ENCODE measurements around the gene ATP2A2. TPM values are rescaled to one million over a fixed set of nuclear protein-coding genes. Genes with fewer than 3 reads are reported as not detected.

Gene ATP2A2
- polyA plus RNA-seq, 1 experiment: 267 TPM

GRCh38 chr12:110247340-110248095 is 33.5 kb upstream of the ATP2A2 start:
- no peaks in the 10 kb centered on the region for H3K27me3 ChIP-seq (ENCODE audit: control insufficient read depth, insufficient read depth, low read length)
- TF ChIP-seq CTCF (IDR thresholded peaks at IDR 0.05; ENCODE audit: insufficient read depth, low read depth, low read length): no peak
- POLR2A ChIA-PET: no interaction called here
- CTCF ChIA-PET: interaction anchor here (0.6 to 0.7 kb wide), 2 partner anchors 13 to 145 kb away, joined by 3 read pairs; no protein-coding TSS in a partner anchor
- DNase-seq (ENCODE audit: low read depth): no peak
- H3K36me3 ChIP-seq (ENCODE audit: control insufficient read depth, insufficient read depth, low read length): peaks cover 2% of the 10 kb centered on the region; the same call in 1 of the 2 replicates
- no peak overlapping the region for H3K4me3 ChIP-seq (ENCODE audit: low read depth, low read length)

DNA sequence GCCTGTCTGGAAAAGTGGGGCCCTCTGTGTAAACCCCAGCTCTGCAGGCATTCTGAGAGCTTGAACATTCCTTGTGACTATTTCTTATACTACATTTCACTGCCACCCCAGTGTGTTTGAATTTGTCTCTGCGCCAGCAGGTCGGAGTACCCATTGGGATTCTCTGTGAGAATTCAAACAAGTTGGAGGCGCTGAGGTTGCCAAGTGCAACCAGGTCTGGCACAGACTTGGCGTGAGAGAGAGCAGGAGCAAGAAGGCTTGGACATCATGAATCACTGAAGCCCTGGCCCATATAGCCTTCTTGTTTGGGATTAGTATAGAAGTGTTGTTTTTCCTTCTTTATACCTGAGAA is 33.0 kb upstream of the ATP2A2 start:
- POLR2A ChIA-PET: no interaction called here
- H3K4me3 ChIP-seq (ENCODE audit: low read depth, low read length): no peak overlapping the region

DNA sequence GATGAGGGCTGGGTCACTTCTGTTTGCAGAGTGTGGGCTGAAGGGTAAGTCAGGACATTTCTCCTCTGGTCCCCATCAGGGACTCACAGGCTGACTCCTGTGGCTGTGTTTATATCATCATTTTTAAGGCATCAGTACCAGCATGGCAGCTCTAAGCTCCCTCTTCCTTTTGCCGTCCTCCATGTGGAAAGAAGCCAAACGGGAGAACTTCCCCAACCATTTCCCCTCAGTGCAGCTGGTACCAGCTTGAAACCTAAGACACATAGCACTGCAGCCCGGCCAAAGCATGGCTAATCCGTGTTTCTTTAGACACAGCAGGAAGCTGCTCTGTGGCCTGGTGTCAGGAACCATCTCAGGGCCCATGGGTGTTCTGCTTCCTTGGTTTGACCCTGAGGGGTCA is 31.9 kb upstream of the ATP2A2 start:
- no peak overlapping the region for H3K4me3 ChIP-seq (ENCODE audit: low read depth, low read length)
- no peaks in the 10 kb centered on the region for H3K27me3 ChIP-seq (ENCODE audit: control insufficient read depth, insufficient read depth, low read length)
- peaks cover 2% of the 10 kb centered on the region; the same call in 1 of the 2 replicates for H3K36me3 ChIP-seq (ENCODE audit: control insufficient read depth, insufficient read depth, low read length)
- DNase-seq (ENCODE audit: low read depth): no peak
- TF ChIP-seq CTCF (IDR thresholded peaks at IDR 0.05; ENCODE audit: insufficient read depth, low read depth, low read length): no peak
- ChIA-PET CTCF (interaction anchor here (0.5 kb wide), 1 partner anchor 73 kb away, joined by 7 read pairs; no protein-coding TSS in a partner anchor), POLR2A (interaction anchor here (0.5 kb wide), 1 partner anchor 70 kb away, joined by 3 read pairs; no protein-coding TSS in a partner anchor)

More for the DNA sequence above, 33.0 kb upstream of the ATP2A2 start:
- no peak for TF ChIP-seq CTCF (IDR thresholded peaks at IDR 0.05; ENCODE audit: insufficient read depth, low read depth, low read length)
- peaks cover 2% of the 10 kb centered on the region; the same call in 1 of the 2 replicates for H3K36me3 ChIP-seq (ENCODE audit: control insufficient read depth, insufficient read depth, low read length)
- DNase-seq (ENCODE audit: low read depth): no peak
- CTCF ChIA-PET: interaction anchor here (0.7 kb wide), 1 partner anchor 146 kb away, joined by 3 read pairs; no protein-coding TSS in a partner anchor
- no peaks in the 10 kb centered on the region for H3K27me3 ChIP-seq (ENCODE audit: control insufficient read depth, insufficient read depth, low read length)

DNA sequence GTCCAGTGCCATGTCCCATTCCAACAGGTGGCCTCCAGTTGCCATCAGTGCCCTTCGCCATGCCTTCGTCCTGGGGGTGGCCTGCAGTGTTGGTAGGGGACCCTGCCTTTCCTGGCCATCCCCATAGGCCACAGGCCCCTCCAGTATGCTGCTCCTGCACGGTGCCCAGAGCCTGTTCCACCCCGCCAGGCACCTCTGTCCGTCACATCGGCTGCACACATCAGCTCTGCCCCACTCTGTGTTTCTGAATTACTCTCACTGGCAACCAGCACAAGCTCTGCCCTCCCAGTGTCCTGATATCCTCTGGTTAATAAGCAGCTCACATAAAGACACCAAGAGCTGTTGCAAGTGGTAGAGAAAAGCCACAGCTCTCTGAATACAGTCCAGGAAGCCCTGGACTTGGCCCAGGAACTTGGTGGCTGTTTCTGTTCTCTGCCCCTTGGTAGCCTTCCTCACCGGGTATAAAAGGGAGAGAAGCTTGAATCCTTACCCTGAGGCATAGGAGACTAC is 31.3 kb upstream of the ATP2A2 start:
- TF ChIP-seq CTCF (IDR thresholded peaks at IDR 0.05; ENCODE audit: insufficient read depth, low read depth, low read length): no peak

DNA sequence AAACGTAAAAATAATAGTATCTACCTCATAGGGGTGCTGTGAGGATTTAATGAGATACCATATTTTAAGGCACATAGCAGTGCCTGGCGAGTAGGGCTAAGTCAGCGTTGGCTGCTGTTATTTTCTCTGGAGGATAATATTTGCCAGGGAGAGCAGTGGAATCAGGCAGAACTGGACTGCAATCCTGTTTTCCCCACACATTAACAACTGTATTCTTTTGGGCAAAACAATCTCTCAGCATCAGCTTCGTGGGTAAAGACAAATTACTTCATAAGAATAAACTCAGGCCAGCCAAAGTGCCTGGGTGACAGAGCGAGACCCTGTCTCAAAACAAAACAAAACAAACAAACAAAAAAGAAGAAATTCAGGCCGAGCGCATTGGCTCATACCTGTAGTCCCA is 29.7 kb upstream of the ATP2A2 start:
- ChIA-PET CTCF (no interaction called here), POLR2A (no interaction called here)
- Histone ChIP-seq H3K36me3 (ENCODE audit: control insufficient read depth, insufficient read depth, low read length) (peaks cover 2% of the 10 kb centered on the region; the same call in 1 of the 2 replicates), H3K27me3 (ENCODE audit: control insufficient read depth, insufficient read depth, low read length) (no peaks in the 10 kb centered on the region), H3K4me3 (ENCODE audit: low read depth, low read length) (no peak overlapping the region)
- no peak for DNase-seq (ENCODE audit: low read depth)
- TF ChIP-seq CTCF (IDR thresholded peaks at IDR 0.05; ENCODE audit: insufficient read depth, low read depth, low read length): no peak

More for the DNA sequence above, 31.3 kb upstream of the ATP2A2 start:
- DNase-seq (ENCODE audit: low read depth): no peak
- no peaks in the 10 kb centered on the region for H3K27me3 ChIP-seq (ENCODE audit: control insufficient read depth, insufficient read depth, low read length)
- H3K36me3 ChIP-seq (ENCODE audit: control insufficient read depth, insufficient read depth, low read length): peaks cover 2% of the 10 kb centered on the region; the same call in 1 of the 2 replicates
- H3K4me3 ChIP-seq (ENCODE audit: low read depth, low read length): no peak overlapping the region
- CTCF ChIA-PET: interaction anchor here (1.2 kb wide), 1 partner anchor 8 kb away, joined by 3 read pairs; no protein-coding TSS in a partner anchor
- POLR2A ChIA-PET: no interaction called here

All from BJ (cell line).